ENCODE data around the gene RHBDF1.

RHBDF1 gene

GRCh38 chr16:74051-74746 is 1.8 kb upstream of the RHBDF1 start:
- DNase-seq: no peak

- DNase-seq: no peak
Observed at GRCh38 chr16:71540-72401, 660 bp downstream of the RHBDF1 start.

GRCh38 chr16:71210-71539 is 1.3 kb downstream of the RHBDF1 start:
- DNase-seq: no peak

- no peak for DNase-seq
Observed at GRCh38 chr16:69181-69580, 3.2 kb downstream of the RHBDF1 start.

GRCh38 chr16:67884-68789 is 4.3 kb downstream of the RHBDF1 start:
- DNase-seq: no peak

- no peak for DNase-seq
Observed at GRCh38 chr16:67183-67791, 5.1 kb downstream of the RHBDF1 start.

- no peak for DNase-seq
Observed at GRCh38 chr16:66309-67182, 5.9 kb downstream of the RHBDF1 start.

GRCh38 chr16:65745-66144 is 6.7 kb downstream of the RHBDF1 start:
- DNase-seq: no peak

- no peak for DNase-seq
Observed at GRCh38 chr16:64914-65255, 7.5 kb downstream of the RHBDF1 start.

- DNase-seq: no peak
Observed at GRCh38 chr16:63998-64913, 8.2 kb downstream of the RHBDF1 start.

- DNase-seq: no peak
Observed at GRCh38 chr16:63466-63865, 9.0 kb downstream of the RHBDF1 start.

GRCh38 chr16:62968-63391 is 9.5 kb downstream of the RHBDF1 start:
- no peak for DNase-seq

GRCh38 chr16:62283-62967 is 10.0 kb downstream of the RHBDF1 start:
- DNase-seq: no peak

GRCh38 chr16:61879-62281 is 10.6 kb downstream of the RHBDF1 start:
- no peak for DNase-seq

- DNase-seq: no peak
Observed at GRCh38 chr16:60929-61878, 11.2 kb downstream of the RHBDF1 start.

GRCh38 chr16:60166-60565 is 12.3 kb downstream of the RHBDF1 start:
- no peak for DNase-seq

- no peak for DNase-seq
Observed at GRCh38 chr16:59440-60059, 12.9 kb downstream of the RHBDF1 start.

Measured in NCI-H1105 (cell line).